Measurements from ENCODE around the gene CYP26B1. TPM values are rescaled to one million over a fixed set of nuclear protein-coding genes. Genes with fewer than 3 reads are reported as not detected.

CYP26B1 gene
- total RNA-seq, 4 donors from 2014 or later = 10.0 to 106 (median 33.0) TPM

- no peak for TF ChIP-seq CTCF (IDR thresholded peaks at IDR 0.05; ENCODE audit: low read depth)
Measured at GRCh38 chr2:72111061-72111460, 36.6 kb downstream of the CYP26B1 start.

- TF ChIP-seq CTCF (IDR thresholded peaks at IDR 0.05; ENCODE audit: low read depth) = no peak
Measured at GRCh38 chr2:72109904-72110303, 37.8 kb downstream of the CYP26B1 start.

- TF ChIP-seq CTCF (IDR thresholded peaks at IDR 0.05; ENCODE audit: low read depth) = no peak
Measured at GRCh38 chr2:72109291-72109690, 38.4 kb downstream of the CYP26B1 start.

- no peak for TF ChIP-seq CTCF (IDR thresholded peaks at IDR 0.05; ENCODE audit: low read depth)
Measured at GRCh38 chr2:72108121-72108520, 39.5 kb downstream of the CYP26B1 start.

- TF ChIP-seq CTCF (IDR thresholded peaks at IDR 0.05; ENCODE audit: low read depth) = no peak
Measured at GRCh38 chr2:72106978-72107377, 40.7 kb downstream of the CYP26B1 start.

- TF ChIP-seq CTCF (IDR thresholded peaks at IDR 0.05; ENCODE audit: low read depth) = no peak
Measured at GRCh38 chr2:72104821-72105588, 42.7 kb downstream of the CYP26B1 start.

GRCh38 chr2:72103690-72104089, 44.0 kb downstream of the CYP26B1 start:
- TF ChIP-seq CTCF (IDR thresholded peaks at IDR 0.05; ENCODE audit: low read depth) = no peak

Data from subcutaneous adipose tissue (tissue), 4 donors.